ENCODE results near the gene WNK3. TPM values are rescaled to one million over a fixed set of nuclear protein-coding genes. Genes with fewer than 3 reads are reported as not detected.

The WNK3 gene
- total and polyA plus RNA-seq, 2 donors (not counting 3 experiments of a cell fraction or from before 2014, with no cell fraction given): 0.30 to 2.7 TPM

- Histone ChIP-seq H3K4me2 (ENCODE audit: insufficient read depth, low read length) (no peak overlapping the region), H3K9me3 (replicated peaks; ENCODE audit: control insufficient read depth, insufficient read depth, low read length) (no peaks in the 10 kb centered on the region), H3K36me3 (ENCODE audit: control insufficient read depth in 2 of 2, extremely low read depth in 1 of 2, insufficient read depth in 2 of 2, low read length in 2 of 2) (no peaks in the 10 kb centered on the region), H3K9me1 (replicated peaks; ENCODE audit: control insufficient read depth, extremely low read depth, insufficient read depth, low read length) (no peaks in the 10 kb centered on the region), H3K79me2 (ENCODE audit: control insufficient read depth, insufficient read depth, low read length) (no peaks in the 10 kb centered on the region), H3K4me1 (ENCODE audit: control insufficient read depth, extremely low read depth, insufficient read depth, low read length) (no peaks in the 10 kb centered on the region), H4K20me1 (replicated peaks; ENCODE audit: control insufficient read depth, extremely low read depth, insufficient read depth, low read length) (no peaks in the 10 kb centered on the region), H3K4me3 (replicated peaks in 1 of 3; ENCODE audit: insufficient read depth in 1 of 3, low read depth in 1 of 3, low read length in 3 of 3) (no peak overlapping the region), H3K9ac (replicated peaks; ENCODE audit: extremely low read depth, insufficient read depth, low read length) (no peak overlapping the region), H2AFZ (ENCODE audit: low read depth, low read length) (no peak overlapping the region), H3K27ac (ENCODE audit: insufficient read depth, low read depth, low read length) (no peak overlapping the region), H3K27me3 (ENCODE audit: control insufficient read depth in 2 of 2, insufficient read depth in 2 of 2, low read length in 2 of 2) (no peaks in the 10 kb centered on the region)
- BruUV-seq (replicated peaks): no TSS peak
- intact Hi-C loops (cut with micrococcal nuclease) (no loop called here), dilution Hi-C loops (cut with MboI; ENCODE audit: extremely low pct_ligation_motif_present, low sequenced_read_pairs) (no loop called here)
- DNase-seq (ENCODE audit: low read depth, low spot score) (no peak), FAIRE-seq (no peak)
- POLR2A ChIA-PET: no interaction called here
- CTCF ChIA-PET: no interaction called here
- TF ChIP-seq EZH2 (IDR thresholded peaks at IDR 0.05; ENCODE audit: borderline replicate concordance, low read depth, low read length, severe bottlenecking) (no peak), MYC (IDR thresholded peaks at IDR 0.05; ENCODE audit: low read depth, low read length) (no peak), JUN (IDR thresholded peaks at IDR 0.05; ENCODE audit: borderline replicate concordance, insufficient read depth, insufficient read length, low read depth) (no peak), POLR2AphosphoS5 (IDR thresholded peaks at IDR 0.05; ENCODE audit: insufficient read depth, low read depth, low read length) (no peak), GATA2 (IDR thresholded peaks at IDR 0.05; ENCODE audit: insufficient read depth, insufficient read length, low read depth, low read length) (no peak), FOS (IDR thresholded peaks at IDR 0.05; ENCODE audit: borderline replicate concordance, insufficient read depth, low read length) (no peak), POLR2A (IDR thresholded peaks at IDR 0.05; ENCODE audit: low read depth, low read length) (no peak)
- TF ChIP-seq, protein P1, sequence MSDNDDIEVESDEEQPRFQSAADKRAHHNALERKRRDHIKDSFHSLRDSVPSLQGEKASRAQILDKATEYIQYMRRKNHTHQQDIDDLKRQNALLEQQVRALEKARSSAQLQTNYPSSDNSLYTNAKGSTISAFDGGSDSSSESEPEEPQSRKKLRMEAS (IDR thresholded peaks at IDR 0.05; ENCODE audit: insufficient read depth, insufficient read length): no peak
- TF ChIP-seq, protein P2, sequence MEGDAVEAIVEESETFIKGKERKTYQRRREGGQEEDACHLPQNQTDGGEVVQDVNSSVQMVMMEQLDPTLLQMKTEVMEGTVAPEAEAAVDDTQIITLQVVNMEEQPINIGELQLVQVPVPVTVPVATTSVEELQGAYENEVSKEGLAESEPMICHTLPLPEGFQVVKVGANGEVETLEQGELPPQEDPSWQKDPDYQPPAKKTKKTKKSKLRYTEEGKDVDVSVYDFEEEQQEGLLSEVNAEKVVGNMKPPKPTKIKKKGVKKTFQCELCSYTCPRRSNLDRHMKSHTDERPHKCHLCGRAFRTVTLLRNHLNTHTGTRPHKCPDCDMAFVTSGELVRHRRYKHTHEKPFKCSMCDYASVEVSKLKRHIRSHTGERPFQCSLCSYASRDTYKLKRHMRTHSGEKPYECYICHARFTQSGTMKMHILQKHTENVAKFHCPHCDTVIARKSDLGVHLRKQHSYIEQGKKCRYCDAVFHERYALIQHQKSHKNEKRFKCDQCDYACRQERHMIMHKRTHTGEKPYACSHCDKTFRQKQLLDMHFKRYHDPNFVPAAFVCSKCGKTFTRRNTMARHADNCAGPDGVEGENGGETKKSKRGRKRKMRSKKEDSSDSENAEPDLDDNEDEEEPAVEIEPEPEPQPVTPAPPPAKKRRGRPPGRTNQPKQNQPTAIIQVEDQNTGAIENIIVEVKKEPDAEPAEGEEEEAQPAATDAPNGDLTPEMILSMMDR (IDR thresholded peaks at IDR 0.05; ENCODE audit: extremely low read depth in 1 of 2, insufficient read depth in 1 of 2, low read depth in 1 of 2, low read length in 2 of 2): no peak
Measured at GRCh38 chrX:54230435-54231148, 127.3 kb downstream of the WNK3 start.
